GF-D8 (cell line): ENCODE data around the gene OR2J1.
"Not testable (repeated sequence)": the region's sequence is repeated elsewhere in the genome, so short reads cannot be mapped to it uniquely, and the experiment has no call there.

Source experiments
- DNase-seq: peaks from one replicate; lab custom pipeline; 2025; lab: John Stamatoyannopoulos, UW

Gene OR2J1

GRCh38 chr6:29099190-29099589 lies at the start of gene OR2J1:
OR2J1 (plus strand) TSS chr6:29099490; CDS start chr6:29100943, 1,453 bp downstream.
- no peak for DNase-seq

- DNase-seq: no peak
These were observed 47.6 kb upstream of the OR2J1 start for GRCh38 chr6:29051680-29052079.

GRCh38 chr6:29071831-29072723 lies 27.2 kb upstream of the OR2J1 start:
- DNase-seq: no peak

GRCh38 chr6:29079203-29079602 lies 20.1 kb upstream of the OR2J1 start:
- no peak for DNase-seq

- DNase-seq: no peak
These were observed 18.0 kb upstream of the OR2J1 start for GRCh38 chr6:29081312-29081711.

- no peak for DNase-seq
These were observed 16.8 kb upstream of the OR2J1 start for GRCh38 chr6:29082457-29082856.

GRCh38 chr6:29087213-29087612 lies 12.1 kb upstream of the OR2J1 start, which contains the start of gene OR2B3:
OR2B3 (minus strand) TSS chr6:29087313; CDS start chr6:29087248, 65 bp downstream.
- DNase-seq: no peak

GRCh38 chr6:29092957-29093356 lies 6.3 kb upstream of the OR2J1 start:
- no peak for DNase-seq

GRCh38 chr6:29097803-29098202 lies 1.5 kb upstream of the OR2J1 start:
- no peak for DNase-seq

- no peak for DNase-seq
These were observed 8.5 kb downstream of the OR2J1 start, which contains the start of gene OR2J3 for GRCh38 chr6:29107758-29108157. OR2J3 (plus strand) TSS chr6:29108058; CDS start chr6:29111891, 3,833 bp downstream.

- DNase-seq: no peak
These were observed 12.8 kb downstream of the OR2J1 start for GRCh38 chr6:29112135-29112534.

- not testable (repeated sequence) for DNase-seq
These were observed 15.7 kb downstream of the OR2J1 start for GRCh38 chr6:29114964-29115363.

- DNase-seq: no peak
These were observed 30.2 kb downstream of the OR2J1 start for GRCh38 chr6:29129326-29130012.

- no peak for DNase-seq
These were observed 31.4 kb downstream of the OR2J1 start for GRCh38 chr6:29130644-29131043.

- no peak for DNase-seq
These were observed 32.4 kb downstream of the OR2J1 start for GRCh38 chr6:29131691-29132090.

GRCh38 chr6:29137724-29138123 lies 38.4 kb downstream of the OR2J1 start:
- no peak for DNase-seq

GRCh38 chr6:29141606-29142005 lies 42.3 kb downstream of the OR2J1 start:
- no peak for DNase-seq

GRCh38 chr6:29142309-29142708 lies 43.0 kb downstream of the OR2J1 start:
- DNase-seq: no peak

- DNase-seq: no peak
These were observed 46.9 kb downstream of the OR2J1 start for GRCh38 chr6:29146179-29146578.

- DNase-seq: no peak
These were observed 47.8 kb downstream of the OR2J1 start for GRCh38 chr6:29147074-29147473.

- not testable (repeated sequence) for DNase-seq
These were observed 50.2 kb downstream of the OR2J1 start for GRCh38 chr6:29149444-29149843.
